Adrenal gland (tissue), 12 donors: ENCODE measurements around the gene EFR3B. TPM values are rescaled to one million over a fixed set of nuclear protein-coding genes. Genes with fewer than 3 reads are reported as not detected.

Experiments
- DNase-seq, 7 donors: peaks; one replicate each; pipeline ENCODE4 v3.0.0-alpha.2; 2019 to 2020
- H3K27ac ChIP-seq, 5 donors: fragments of 200-600 bp; sonication (generic) in 4 of 5; 1 replicate in 3 of 5; 2 replicates in 2 of 5; pipeline versions ENCODE4 v1.5.1 to v1.8.0; 2016 to 2020; ENCODE audit warnings: mild to moderate bottlenecking in 1 of 5
- H3K27me3 ChIP-seq: fragments of 200-600 bp; 2 replicates; pipeline ENCODE4 v1.8.0; 2021
- H3K36me3 ChIP-seq, 2 donors: fragments of 200-600 bp; replicated peaks in 1 of 2; 1 replicate in 1 of 2; 2 replicates in 1 of 2; pipeline versions ENCODE4 v1.5.1 to v1.8.0; 2018 to 2022
- H3K4me1 ChIP-seq, 2 donors: fragments of 200-600 bp; replicated peaks in 1 of 2; 1 replicate in 1 of 2; 2 replicates in 1 of 2; pipeline versions ENCODE4 v1.5.1 to v1.8.0; 2018 to 2021
- H3K4me3 ChIP-seq, 4 donors: fragments of 200-600 bp; sonication (generic) in 3 of 4; one replicate each; pipeline ENCODE4 v1.5.1; 2016 to 2018
- H3K9me3 ChIP-seq, 3 donors: fragments of 200-600 bp; sonication (generic) in 1 of 3; replicated peaks in 1 of 3; 1 replicate in 2 of 3; 2 replicates in 1 of 3; pipeline versions ENCODE4 v1.5.1 to v1.8.0; 2016 to 2021
- CTCF ChIP-seq, 6 experiments: fragments of 450-650 bp in 4 of 6; fragments of 200-600 bp in 2 of 6; sonication (generic) in 1 of 6; IDR thresholded peaks; 1 replicate in 5 of 6; 2 replicates in 1 of 6; pipeline versions ENCODE4 v1.5.1 to v1.8.0; 2016 to 2021; ENCODE audit warnings: antibody characterized with exemption in 6 of 6, mild to moderate bottlenecking in 2 of 6, moderate library complexity in 1 of 6
- POLR2A ChIP-seq, 2 donors: fragments of 450-650 bp; IDR thresholded peaks; one replicate each; pipeline ENCODE4 v1.6.1; 2017; ENCODE audit warnings: antibody characterized with exemption in 2 of 2, mild to moderate bottlenecking in 2 of 2, moderate library complexity in 1 of 2
- WGBS, 4 donors: extraction: QIAGEN DNeasy Blood & Tissue Kit in 2 of 4; methylation state at CpG; one replicate each; pipeline versions ENCODE4 v1.1.5 to v1.1.7; 2013 to 2017; 5-methylcytosine and 5-hydroxymethylcytosine counted together
- intact Hi-C, 2 donors: fragments of 100-400 bp; cut with DNase I; formaldehyde crosslinking; loops; one replicate each; pipeline versions ENCODE4 v1.14.1 to v1.15.0; 2022 to 2023
- polyA plus RNA-seq, 3 donors: library from polyadenylated mRNA; stranded (reverse); fragments of 200-250 nt in 2 of 3; fragments of 350-450 nt in 1 of 3; fragmentation: Illumina TruSeq in 1 of 3; extraction: RNeasy Lipid Tissue Mini Kit (QIAGEN cat#74804) in 1 of 3; gene quantifications; one replicate each; pipeline ENCODE4 v1.2.3, GENCODE V29; 2013 to 2014
- small RNA-seq, 2 donors: library from RNA; depleted of rRNA; stranded (forward); fragments of <200 nt; gene quantifications; one replicate each; pipeline ENCODE3, GENCODE V24; 2016
- total RNA-seq, 9 donors: library from RNA; depleted of rRNA in 4 of 9; stranded (reverse); fragments of >200 nt in 4 of 9; fragments of 120-200 nt in 1 of 9; fragmentation: NEBNext Ultra II Directional in 1 of 9; extraction: Animal tissue kit (Norgen Biotek cat#: 25700) in 1 of 9; gene quantifications; one replicate each; pipeline versions ENCODE4 v1.1.0 to v1.2.4, GENCODE V29; 2013 to 2023
- donor health status: healthy with polysubstance abuse.
- donor health status: Bipolar disorder and iron deficiency.
- donor health status: DM: yes; HTN: yes; CAD: no.
- donor health status: DM: no; HTN: no; CAD: no.
- donor health status: DM: no; HTN: no; CAD: no.
- donor health status: DM: yes; HTN: yes; CAD: no.

The EFR3B gene
- total and polyA plus RNA-seq, 12 donors, result 0.84 to 18.5 (median 2.4) TPM

- no peak for TF ChIP-seq CTCF (IDR thresholded peaks at IDR 0.05)
- no peak for TF ChIP-seq POLR2A (IDR thresholded peaks at IDR 0.05)
- H3K4me3 ChIP-seq, result no peak overlapping the region
- no peaks in the 10 kb centered on the region for H3K9me3 ChIP-seq
- DNase-seq, result no peak
- H3K27ac ChIP-seq, result no peak overlapping the region
- no peaks in the 10 kb centered on the region for H3K4me1 ChIP-seq
- intact Hi-C loops, result no loop called here
- H3K27me3 ChIP-seq, result no peaks in the 10 kb centered on the region
- 80 to 88% (median 84%) methylated on average over 11 of the region's 11 CpGs for WGBS, 4 donors
- no peaks in the 10 kb centered on the region for H3K36me3 ChIP-seq
These were observed 160.4 kb downstream of the EFR3B start for GRCh38 chr2:25202275-25202674.

- intact Hi-C loops, result no loop called here
- no peaks in the 10 kb centered on the region for H3K36me3 ChIP-seq
- H3K4me1 ChIP-seq, result no peaks in the 10 kb centered on the region
- TF ChIP-seq CTCF (IDR thresholded peaks at IDR 0.05), result no peak
- TF ChIP-seq POLR2A (IDR thresholded peaks at IDR 0.05), result no peak
- peak overlapping the region in 1 of 5 donors; percentile 49 for H3K27ac ChIP-seq
- H3K9me3 ChIP-seq, result no peaks in the 10 kb centered on the region
- 43 to 68% (median 57%) methylated on average over 21 to 59 of the region's 59 CpGs for WGBS, 4 donors
- no peaks in the 10 kb centered on the region for H3K27me3 ChIP-seq
- peak overlapping the region in 1 of 4 donors; percentile 35 for H3K4me3 ChIP-seq
- no peak for DNase-seq
These were observed 162.4 kb downstream of the EFR3B start for GRCh38 chr2:25204190-25204838.

- no peak overlapping the region for H3K27ac ChIP-seq
- H3K36me3 ChIP-seq, result no peaks in the 10 kb centered on the region
- no peaks in the 10 kb centered on the region for H3K9me3 ChIP-seq
- TF ChIP-seq POLR2A (IDR thresholded peaks at IDR 0.05), result no peak
- TF ChIP-seq CTCF (IDR thresholded peaks at IDR 0.05), result no peak
- H3K27me3 ChIP-seq, result no peaks in the 10 kb centered on the region
- peaks cover 0 to 3% of the 10 kb centered on the region in 2 donors for H3K4me1 ChIP-seq
- no peak overlapping the region for H3K4me3 ChIP-seq
- 71 to 87% (median 77%) methylated on average over 4 to 5 of the region's 5 CpGs for WGBS, 4 donors
- no peak for DNase-seq
- intact Hi-C loops, result no loop called here
These were observed 165.2 kb downstream of the EFR3B start for GRCh38 chr2:25207078-25207545.

Small RNAs within 50 kb of the gene (small RNA-seq; reads per million reads assigned to genes)
- gene RF00019 (0 reads per million in 2 donors), gene RN7SL856P (0 to 0.17 reads per million in 2 donors)

Other genes with a start within 250 kb of the EFR3B start
- gene PTRHD1, start 248.7 kb upstream of the EFR3B start, total RNA-seq, result 10 to 100 TPM; 36.9 to 87.3 (median 59.3) TPM
- gene PTRHD1, start 248.7 kb upstream of the EFR3B start, polyA plus RNA-seq, result 10 to 100 TPM; 18.6 to 52.9 (median 33.4) TPM
- 10 to 100 TPM in 5 of 9 donors, 1 to 10 TPM in 4; 6.6 to 16.6 (median 10.2) TPM for gene CENPO, start 248.7 kb upstream of the EFR3B start, total RNA-seq
- gene CENPO, start 248.7 kb upstream of the EFR3B start, polyA plus RNA-seq, result 1 to 10 TPM; 2.6 to 9.5 (median 3.1) TPM
- 10 to 100 TPM in 8 of 9 donors, 1 to 10 TPM in 1; 8.0 to 72.0 (median 35.3) TPM for gene ADCY3, start 121.8 kb upstream of the EFR3B start, total RNA-seq
- 10 to 100 TPM; 19.6 to 44.9 (median 20.1) TPM for gene ADCY3, start 121.8 kb upstream of the EFR3B start, polyA plus RNA-seq
- gene DNAJC27, start 70.1 kb upstream of the EFR3B start, total RNA-seq, result 10 to 100 TPM in 2 of 9 donors, 1 to 10 TPM in 7; 2.1 to 10.8 (median 7.3) TPM
- 1 to 10 TPM; 1.9 to 6.6 (median 3.2) TPM for gene DNAJC27, start 70.1 kb upstream of the EFR3B start, polyA plus RNA-seq
- gene POMC, start 126.5 kb downstream of the EFR3B start, total RNA-seq, result 10 to 100 TPM in 4 of 9 donors, 1 to 10 TPM in 5; 6.3 to 83.4 (median 9.1) TPM
- 100 to 1,000 TPM in 1 of 3 donors, 10 to 100 TPM in 1, under 1 TPM in 1; 0.75 to 115 (median 33.6) TPM for gene POMC, start 126.5 kb downstream of the EFR3B start, polyA plus RNA-seq